ENCODE data around the gene MAGI1.

- TF ChIP-seq, protein P1, sequence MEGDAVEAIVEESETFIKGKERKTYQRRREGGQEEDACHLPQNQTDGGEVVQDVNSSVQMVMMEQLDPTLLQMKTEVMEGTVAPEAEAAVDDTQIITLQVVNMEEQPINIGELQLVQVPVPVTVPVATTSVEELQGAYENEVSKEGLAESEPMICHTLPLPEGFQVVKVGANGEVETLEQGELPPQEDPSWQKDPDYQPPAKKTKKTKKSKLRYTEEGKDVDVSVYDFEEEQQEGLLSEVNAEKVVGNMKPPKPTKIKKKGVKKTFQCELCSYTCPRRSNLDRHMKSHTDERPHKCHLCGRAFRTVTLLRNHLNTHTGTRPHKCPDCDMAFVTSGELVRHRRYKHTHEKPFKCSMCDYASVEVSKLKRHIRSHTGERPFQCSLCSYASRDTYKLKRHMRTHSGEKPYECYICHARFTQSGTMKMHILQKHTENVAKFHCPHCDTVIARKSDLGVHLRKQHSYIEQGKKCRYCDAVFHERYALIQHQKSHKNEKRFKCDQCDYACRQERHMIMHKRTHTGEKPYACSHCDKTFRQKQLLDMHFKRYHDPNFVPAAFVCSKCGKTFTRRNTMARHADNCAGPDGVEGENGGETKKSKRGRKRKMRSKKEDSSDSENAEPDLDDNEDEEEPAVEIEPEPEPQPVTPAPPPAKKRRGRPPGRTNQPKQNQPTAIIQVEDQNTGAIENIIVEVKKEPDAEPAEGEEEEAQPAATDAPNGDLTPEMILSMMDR (IDR thresholded peaks at IDR 0.05) = no peak
- TF ChIP-seq POLR2A (IDR thresholded peaks at IDR 0.05) (no peak), POLR2AphosphoS5 (IDR thresholded peaks at IDR 0.05) (no peak), EP300 (IDR thresholded peaks at IDR 0.05) (no peak)
Observed at GRCh38 chr3:65619451-65619881, 419.3 kb downstream of the MAGI1 start.
